GM12864 (cell line): Measurements from ENCODE around the gene SOX9.

Experiments
- DNase-seq: peaks from one replicate; pipeline ENCODE4 v3.0.0-alpha.2; 2011; ENCODE audit warnings: low read depth
- H3K4me3 ChIP-seq: 2 replicates; pipeline ENCODE4 v1.5.1; 2011; ENCODE audit warnings: mild to moderate bottlenecking, low read depth, low read length, control low read depth
- TF ChIP-seq, protein P1 (sequence below): IDR thresholded peaks from 2 replicates; pipeline ENCODE4 v1.5.1; 2011; ENCODE audit warnings: low read depth, mild to moderate bottlenecking, moderate library complexity, low read length, control low read depth, inconsistent platforms; ENCODE audit errors: missing control alignments

Gene SOX9

GRCh38 chr17:72117535-72118334 is 3.1 kb upstream of the SOX9 start:
- H3K4me3 ChIP-seq = peak overlapping the region; percentile 23
- DNase-seq = no peak
- TF ChIP-seq, protein P1, sequence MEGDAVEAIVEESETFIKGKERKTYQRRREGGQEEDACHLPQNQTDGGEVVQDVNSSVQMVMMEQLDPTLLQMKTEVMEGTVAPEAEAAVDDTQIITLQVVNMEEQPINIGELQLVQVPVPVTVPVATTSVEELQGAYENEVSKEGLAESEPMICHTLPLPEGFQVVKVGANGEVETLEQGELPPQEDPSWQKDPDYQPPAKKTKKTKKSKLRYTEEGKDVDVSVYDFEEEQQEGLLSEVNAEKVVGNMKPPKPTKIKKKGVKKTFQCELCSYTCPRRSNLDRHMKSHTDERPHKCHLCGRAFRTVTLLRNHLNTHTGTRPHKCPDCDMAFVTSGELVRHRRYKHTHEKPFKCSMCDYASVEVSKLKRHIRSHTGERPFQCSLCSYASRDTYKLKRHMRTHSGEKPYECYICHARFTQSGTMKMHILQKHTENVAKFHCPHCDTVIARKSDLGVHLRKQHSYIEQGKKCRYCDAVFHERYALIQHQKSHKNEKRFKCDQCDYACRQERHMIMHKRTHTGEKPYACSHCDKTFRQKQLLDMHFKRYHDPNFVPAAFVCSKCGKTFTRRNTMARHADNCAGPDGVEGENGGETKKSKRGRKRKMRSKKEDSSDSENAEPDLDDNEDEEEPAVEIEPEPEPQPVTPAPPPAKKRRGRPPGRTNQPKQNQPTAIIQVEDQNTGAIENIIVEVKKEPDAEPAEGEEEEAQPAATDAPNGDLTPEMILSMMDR = no peak

DNA sequence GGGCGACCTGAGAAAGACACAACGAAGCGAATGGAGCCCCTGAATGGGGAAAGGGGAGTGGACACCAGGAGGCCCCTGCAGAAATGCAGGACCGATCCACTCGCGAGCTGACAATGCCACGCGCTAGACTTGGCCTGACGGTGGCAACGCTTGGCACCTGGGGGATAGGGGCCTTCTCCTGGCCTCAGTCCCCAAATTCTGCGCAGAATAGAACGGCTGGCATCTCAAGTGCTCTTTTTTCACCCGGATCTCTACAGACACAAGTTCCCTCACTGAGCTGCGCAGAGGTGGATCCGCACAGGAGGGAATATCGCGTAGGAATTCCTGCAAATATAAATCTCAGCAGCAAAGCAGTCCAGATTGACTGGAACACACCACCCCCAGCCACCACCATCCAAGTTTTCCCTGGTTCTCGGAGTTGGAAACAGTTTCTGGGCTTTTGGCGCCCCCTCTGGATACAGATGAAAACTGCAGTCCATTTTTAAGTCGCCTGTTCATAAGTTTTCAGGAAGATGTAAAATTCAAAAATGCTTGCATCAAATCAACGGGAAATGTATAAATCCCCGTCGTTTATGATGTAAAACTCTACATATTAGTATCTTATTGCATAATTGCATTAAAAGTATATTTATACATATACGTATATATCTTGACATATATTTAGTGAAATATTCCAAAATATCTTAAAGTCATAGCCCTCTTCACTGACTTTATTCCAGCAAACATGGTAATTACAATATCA is 2.3 kb upstream of the SOX9 start:
- H3K4me3 ChIP-seq = no peak overlapping the region
- no peak for DNase-seq
- TF ChIP-seq, protein P1 = peak; percentile 74

GRCh38 chr17:72119077-72119872 is 1.5 kb upstream of the SOX9 start:
- DNase-seq = no peak
- no peak overlapping the region for H3K4me3 ChIP-seq

GRCh38 chr17:72119873-72120641 is 763 bp upstream of the SOX9 start:
- peak overlapping the region; percentile 35 for H3K4me3 ChIP-seq
- TF ChIP-seq, protein P1 = no peak
- DNase-seq = no peak

More at GRCh38 chr17:72119077-72119872, 1.5 kb upstream of the SOX9 start:
- TF ChIP-seq, protein P1 = no peak

DNA sequence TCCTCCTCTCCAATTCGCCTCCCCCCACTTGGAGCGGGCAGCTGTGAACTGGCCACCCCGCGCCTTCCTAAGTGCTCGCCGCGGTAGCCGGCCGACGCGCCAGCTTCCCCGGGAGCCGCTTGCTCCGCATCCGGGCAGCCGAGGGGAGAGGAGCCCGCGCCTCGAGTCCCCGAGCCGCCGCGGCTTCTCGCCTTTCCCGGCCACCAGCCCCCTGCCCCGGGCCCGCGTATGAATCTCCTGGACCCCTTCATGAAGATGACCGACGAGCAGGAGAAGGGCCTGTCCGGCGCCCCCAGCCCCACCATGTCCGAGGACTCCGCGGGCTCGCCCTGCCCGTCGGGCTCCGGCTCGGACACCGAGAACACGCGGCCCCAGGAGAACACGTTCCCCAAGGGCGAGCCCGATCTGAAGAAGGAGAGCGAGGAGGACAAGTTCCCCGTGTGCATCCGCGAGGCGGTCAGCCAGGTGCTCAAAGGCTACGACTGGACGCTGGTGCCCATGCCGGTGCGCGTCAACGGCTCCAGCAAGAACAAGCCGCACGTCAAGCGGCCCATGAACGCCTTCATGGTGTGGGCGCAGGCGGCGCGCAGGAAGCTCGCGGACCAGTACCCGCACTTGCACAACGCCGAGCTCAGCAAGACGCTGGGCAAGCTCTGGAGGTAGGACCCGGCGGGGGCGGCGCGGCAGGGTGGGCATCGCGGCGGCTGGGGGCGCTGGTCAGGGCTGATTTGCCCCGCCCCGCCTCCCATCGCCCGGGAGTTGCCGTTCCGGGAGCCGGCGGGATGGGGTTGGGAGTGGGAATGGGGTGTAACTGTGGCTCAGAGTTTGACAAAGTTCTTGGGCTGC is 567 bp downstream of the SOX9 start:
- TF ChIP-seq, protein P1 = no peak
- peak overlapping the region; percentile 68 for H3K4me3 ChIP-seq
- no peak for DNase-seq
